ENCODE results near the gene CD2AP.

DNA sequence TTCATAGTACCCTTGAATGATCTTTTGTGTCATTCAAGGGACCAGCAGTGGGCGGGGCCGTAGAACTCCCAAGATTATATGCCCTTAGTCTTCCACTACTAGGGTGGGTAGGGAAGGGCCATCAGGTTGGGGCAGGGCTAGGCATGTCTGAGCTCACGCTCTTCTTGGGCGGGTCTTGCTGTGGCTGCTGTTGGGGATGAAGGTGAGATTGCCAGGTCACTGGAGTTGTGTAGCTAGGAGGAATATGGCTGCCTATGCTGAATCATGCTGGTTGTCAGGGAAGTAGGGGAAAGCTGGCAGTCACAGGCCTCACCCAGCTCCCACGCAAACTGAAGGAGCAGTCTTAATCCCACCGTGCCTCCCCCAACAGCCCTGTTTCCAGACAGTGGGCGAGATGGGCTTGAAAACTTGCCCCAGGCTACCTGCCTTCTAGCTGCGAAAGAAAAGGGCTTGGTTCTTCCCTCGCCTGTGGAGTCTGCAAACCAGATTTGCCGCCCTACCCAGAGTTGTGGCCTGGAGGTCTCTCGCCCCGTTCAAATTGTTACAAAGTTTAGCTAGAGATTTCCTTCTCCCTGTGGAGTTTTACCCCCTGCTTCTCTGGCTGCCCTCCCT lies 144.4 kb downstream of the CD2AP start:
- no peak for TF ChIP-seq EZH2 (IDR thresholded peaks at IDR 0.05; ENCODE audit: insufficient read depth, poor library complexity, severe bottlenecking)
- no peak for TF ChIP-seq EZH2phosphoT487 (IDR thresholded peaks at IDR 0.05; ENCODE audit: insufficient read depth, low read depth)
